SK-N-SH treated with all-trans-retinoic acid at 6 μM for 48 hours (cell line): Measurements from ENCODE around the gene SIRT7.

Experiments
- ATAC-seq: fragments of 200-7000 bp; cut with Tn5 transposase; 3 replicates; pipeline ENCODE4 v1.9.1; 2020; ENCODE audit warnings: mild to moderate bottlenecking, moderate library complexity
- ARNTL ChIP-seq: fragments of 450-650 bp; formaldehyde crosslinking; IDR thresholded peaks from 2 replicates; pipeline ENCODE4 v1.5.0; 2020; ENCODE audit warnings: low read depth, mild to moderate bottlenecking, moderate library complexity, borderline replicate concordance
- BACH2 ChIP-seq: fragments of 250-450 bp; sonication (Bioruptor Pico); IDR thresholded peaks from 2 replicates; pipeline ENCODE4 v1.9.0; 2021; ENCODE audit warnings: mild to moderate bottlenecking, borderline replicate concordance
- CSDC2 ChIP-seq: fragments of 250-450 bp; sonication (Bioruptor Pico); IDR thresholded peaks from 2 replicates; pipeline ENCODE4 v1.5.0; 2020; ENCODE audit warnings: mild to moderate bottlenecking, moderate library complexity
- ESRRG ChIP-seq: fragments of 250-450 bp; sonication (Bioruptor Pico); IDR thresholded peaks from 2 replicates; pipeline ENCODE4 v1.6.1; 2021; ENCODE audit warnings: mild to moderate bottlenecking
- ISL1 ChIP-seq: fragments of 250-450 bp; sonication (Bioruptor Pico); IDR thresholded peaks from 2 replicates; pipeline ENCODE4 v2.1.2; 2022; ENCODE audit warnings: mild to moderate bottlenecking, moderate library complexity
- OSR1 ChIP-seq: fragments of 250-450 bp; sonication (Bioruptor Pico); IDR thresholded peaks from 2 replicates; pipeline ENCODE4 v1.8.0; 2022; ENCODE audit warnings: moderate library complexity, mild to moderate bottlenecking, inconsistent platforms
- PPARA ChIP-seq: fragments of 250-450 bp; sonication (Bioruptor Pico); IDR thresholded peaks from 2 replicates; pipeline ENCODE4 v1.5.0; 2020; ENCODE audit warnings: mild to moderate bottlenecking, borderline replicate concordance
- RARB ChIP-seq: fragments of 250-450 bp; sonication (Bioruptor Pico); IDR thresholded peaks from 2 replicates; pipeline ENCODE4 v1.8.0; 2021; ENCODE audit warnings: mild to moderate bottlenecking, moderate library complexity
- SNAI2 ChIP-seq: fragments of 250-450 bp; sonication (Bioruptor Pico); IDR thresholded peaks from 2 replicates; pipeline ENCODE4 v1.5.0; 2020; ENCODE audit warnings: mild to moderate bottlenecking, moderate library complexity
- TCF4 ChIP-seq: fragments of 250-450 bp; sonication (Bioruptor Pico); IDR thresholded peaks from 2 replicates; pipeline ENCODE4 v1.8.0; 2021; ENCODE audit warnings: mild to moderate bottlenecking, moderate library complexity, borderline replicate concordance
- TOX ChIP-seq: fragments of 250-450 bp; sonication (Bioruptor Pico); IDR thresholded peaks from 2 replicates; pipeline ENCODE4 v1.8.0; 2021; ENCODE audit warnings: mild to moderate bottlenecking, moderate library complexity, borderline replicate concordance
- ZFP3 ChIP-seq: fragments of 250-450 bp; sonication (Bioruptor Pico); IDR thresholded peaks from 2 replicates; pipeline ENCODE4 v1.5.0; 2020; ENCODE audit warnings: mild to moderate bottlenecking, moderate library complexity
- ZFP30 ChIP-seq: fragments of 450-650 bp; formaldehyde crosslinking; IDR thresholded peaks from 2 replicates; pipeline ENCODE4 v1.5.0; 2022; ENCODE audit warnings: mild to moderate bottlenecking, moderate library complexity
- ZNF565 ChIP-seq: fragments of 450-650 bp; formaldehyde crosslinking; conservative IDR thresholded peaks from 2 replicates; pipeline ENCODE4 v1.5.0; 2020; ENCODE audit warnings: low read depth, mild to moderate bottlenecking, moderate library complexity
- ZNF70 ChIP-seq: fragments of 450-650 bp; formaldehyde crosslinking; IDR thresholded peaks from 2 replicates; pipeline ENCODE4 v1.5.0; 2020; ENCODE audit warnings: mild to moderate bottlenecking, moderate library complexity
- ZNF8 ChIP-seq: fragments of 450-650 bp; formaldehyde crosslinking; IDR thresholded peaks from 2 replicates; pipeline ENCODE4 v1.5.0; 2020; ENCODE audit warnings: mild to moderate bottlenecking, moderate library complexity
- TF ChIP-seq, protein P1 (sequence below): fragments of 250-450 bp; sonication (Bioruptor Pico); IDR thresholded peaks from 2 replicates; pipeline ENCODE4 v1.5.0; 2020; ENCODE audit warnings: mild to moderate bottlenecking, moderate library complexity
- TF ChIP-seq, protein P2 (sequence below): fragments of 250-450 bp; sonication (Bioruptor Pico); IDR thresholded peaks from 2 replicates; pipeline ENCODE4 v1.5.1; 2020; ENCODE audit warnings: low read depth, mild to moderate bottlenecking, moderate library complexity
- TF ChIP-seq, protein P3 (sequence below): fragments of 250-450 bp; sonication (Bioruptor Pico); IDR thresholded peaks from 2 replicates; pipeline ENCODE4 v1.8.0; 2020; ENCODE audit warnings: mild to moderate bottlenecking, moderate library complexity, borderline replicate concordance

The SIRT7 gene

DNA sequence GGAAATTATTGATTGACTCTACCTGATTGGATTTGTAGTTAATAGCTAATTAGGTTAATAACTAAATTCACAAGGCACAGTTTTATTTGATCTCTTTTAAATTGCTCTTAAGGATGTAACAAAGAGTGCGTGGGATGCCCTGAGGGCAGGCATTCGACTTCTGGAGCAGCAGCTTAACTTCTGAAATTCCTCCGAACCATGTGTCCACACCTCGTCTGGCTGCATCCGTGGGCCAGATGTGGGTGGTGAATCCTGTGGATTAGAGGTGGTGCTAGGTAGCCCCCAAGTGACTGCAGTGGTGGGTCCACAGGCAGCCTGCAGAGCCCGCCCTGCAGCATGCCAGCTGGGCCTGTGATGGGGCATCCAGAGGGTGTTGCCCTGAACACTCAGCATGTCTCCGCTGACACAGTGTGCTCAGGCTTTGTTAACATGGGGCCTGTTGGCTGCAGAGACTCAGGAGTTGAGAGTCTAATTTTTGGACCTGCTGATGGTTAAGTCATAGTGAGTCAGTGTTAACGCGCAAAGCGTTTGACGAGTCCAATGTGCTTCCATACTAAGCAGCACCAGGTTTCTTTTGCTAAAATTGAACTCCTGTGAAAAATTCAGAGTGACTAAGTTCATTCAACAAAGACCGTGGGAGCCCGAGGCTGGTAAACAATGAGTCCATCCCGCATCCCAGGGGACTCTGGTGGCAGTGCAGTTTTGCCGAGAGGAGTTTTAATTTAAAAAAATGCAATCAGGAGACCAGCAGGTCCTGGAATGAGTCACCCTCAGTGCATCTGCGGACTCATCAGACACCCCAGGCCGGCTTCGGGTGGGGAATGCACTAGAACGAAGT, 19.7 kb downstream of the SIRT7 start:
- TF ChIP-seq ZNF70 (CRISPR knock-in tag) = no peak
- TF ChIP-seq ARNTL (CRISPR knock-in tag) = no peak
- TF ChIP-seq, protein P1, sequence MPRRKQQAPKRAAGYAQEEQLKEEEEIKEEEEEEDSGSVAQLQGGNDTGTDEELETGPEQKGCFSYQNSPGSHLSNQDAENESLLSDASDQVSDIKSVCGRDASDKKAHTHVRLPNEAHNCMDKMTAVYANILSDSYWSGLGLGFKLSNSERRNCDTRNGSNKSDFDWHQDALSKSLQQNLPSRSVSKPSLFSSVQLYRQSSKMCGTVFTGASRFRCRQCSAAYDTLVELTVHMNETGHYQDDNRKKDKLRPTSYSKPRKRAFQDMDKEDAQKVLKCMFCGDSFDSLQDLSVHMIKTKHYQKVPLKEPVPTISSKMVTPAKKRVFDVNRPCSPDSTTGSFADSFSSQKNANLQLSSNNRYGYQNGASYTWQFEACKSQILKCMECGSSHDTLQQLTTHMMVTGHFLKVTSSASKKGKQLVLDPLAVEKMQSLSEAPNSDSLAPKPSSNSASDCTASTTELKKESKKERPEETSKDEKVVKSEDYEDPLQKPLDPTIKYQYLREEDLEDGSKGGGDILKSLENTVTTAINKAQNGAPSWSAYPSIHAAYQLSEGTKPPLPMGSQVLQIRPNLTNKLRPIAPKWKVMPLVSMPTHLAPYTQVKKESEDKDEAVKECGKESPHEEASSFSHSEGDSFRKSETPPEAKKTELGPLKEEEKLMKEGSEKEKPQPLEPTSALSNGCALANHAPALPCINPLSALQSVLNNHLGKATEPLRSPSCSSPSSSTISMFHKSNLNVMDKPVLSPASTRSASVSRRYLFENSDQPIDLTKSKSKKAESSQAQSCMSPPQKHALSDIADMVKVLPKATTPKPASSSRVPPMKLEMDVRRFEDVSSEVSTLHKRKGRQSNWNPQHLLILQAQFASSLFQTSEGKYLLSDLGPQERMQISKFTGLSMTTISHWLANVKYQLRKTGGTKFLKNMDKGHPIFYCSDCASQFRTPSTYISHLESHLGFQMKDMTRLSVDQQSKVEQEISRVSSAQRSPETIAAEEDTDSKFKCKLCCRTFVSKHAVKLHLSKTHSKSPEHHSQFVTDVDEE (CRISPR knock-in tag) = no peak
- ATAC-seq = peak; percentile 53

DNA sequence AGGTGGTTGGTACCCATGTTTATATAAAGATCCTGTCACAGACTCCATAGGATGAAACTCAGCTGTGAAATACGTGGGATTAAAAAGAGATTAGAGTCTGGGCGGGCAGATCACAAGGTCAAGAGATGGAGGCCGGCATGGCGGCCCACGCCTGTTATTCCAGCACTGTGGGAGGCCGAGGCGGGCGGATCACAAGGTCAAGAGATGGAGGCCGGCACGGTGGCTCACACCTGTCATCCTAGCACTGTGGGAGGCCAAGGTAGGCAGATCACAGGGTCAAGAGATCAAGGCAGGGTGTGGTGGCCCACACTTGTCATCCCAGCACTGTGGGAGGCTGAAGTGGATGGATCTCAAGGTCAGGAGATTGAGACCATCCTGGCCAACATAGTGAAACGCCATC, 22.6 kb downstream of the SIRT7 start:
- no peak for ATAC-seq
- TF ChIP-seq ARNTL (CRISPR knock-in tag) (no peak), ESRRG (no peak), BACH2 (no peak), TOX (CRISPR knock-in tag) (no peak), TCF4 (CRISPR knock-in tag) (no peak), ZFP30 (CRISPR knock-in tag) (no peak), ZNF8 (CRISPR knock-in tag) (no peak), CSDC2 (CRISPR knock-in tag) (no peak), RARB (CRISPR knock-in tag) (no peak), ZFP3 (CRISPR knock-in tag) (no peak), PPARA (CRISPR knock-in tag) (no peak), SNAI2 (no peak), OSR1 (CRISPR knock-in tag) (no peak), ZNF70 (CRISPR knock-in tag) (no peak), ZNF565 (no peak), ISL1 (CRISPR knock-in tag) (no peak)
- TF ChIP-seq, protein P2, sequence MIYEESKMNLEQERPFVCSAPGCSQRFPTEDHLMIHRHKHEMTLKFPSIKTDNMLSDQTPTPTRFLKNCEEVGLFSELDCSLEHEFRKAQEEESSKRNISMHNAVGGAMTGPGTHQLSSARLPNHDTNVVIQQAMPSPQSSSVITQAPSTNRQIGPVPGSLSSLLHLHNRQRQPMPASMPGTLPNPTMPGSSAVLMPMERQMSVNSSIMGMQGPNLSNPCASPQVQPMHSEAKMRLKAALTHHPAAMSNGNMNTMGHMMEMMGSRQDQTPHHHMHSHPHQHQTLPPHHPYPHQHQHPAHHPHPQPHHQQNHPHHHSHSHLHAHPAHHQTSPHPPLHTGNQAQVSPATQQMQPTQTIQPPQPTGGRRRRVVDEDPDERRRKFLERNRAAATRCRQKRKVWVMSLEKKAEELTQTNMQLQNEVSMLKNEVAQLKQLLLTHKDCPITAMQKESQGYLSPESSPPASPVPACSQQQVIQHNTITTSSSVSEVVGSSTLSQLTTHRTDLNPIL (CRISPR knock-in tag) = no peak
- TF ChIP-seq, protein P3, sequence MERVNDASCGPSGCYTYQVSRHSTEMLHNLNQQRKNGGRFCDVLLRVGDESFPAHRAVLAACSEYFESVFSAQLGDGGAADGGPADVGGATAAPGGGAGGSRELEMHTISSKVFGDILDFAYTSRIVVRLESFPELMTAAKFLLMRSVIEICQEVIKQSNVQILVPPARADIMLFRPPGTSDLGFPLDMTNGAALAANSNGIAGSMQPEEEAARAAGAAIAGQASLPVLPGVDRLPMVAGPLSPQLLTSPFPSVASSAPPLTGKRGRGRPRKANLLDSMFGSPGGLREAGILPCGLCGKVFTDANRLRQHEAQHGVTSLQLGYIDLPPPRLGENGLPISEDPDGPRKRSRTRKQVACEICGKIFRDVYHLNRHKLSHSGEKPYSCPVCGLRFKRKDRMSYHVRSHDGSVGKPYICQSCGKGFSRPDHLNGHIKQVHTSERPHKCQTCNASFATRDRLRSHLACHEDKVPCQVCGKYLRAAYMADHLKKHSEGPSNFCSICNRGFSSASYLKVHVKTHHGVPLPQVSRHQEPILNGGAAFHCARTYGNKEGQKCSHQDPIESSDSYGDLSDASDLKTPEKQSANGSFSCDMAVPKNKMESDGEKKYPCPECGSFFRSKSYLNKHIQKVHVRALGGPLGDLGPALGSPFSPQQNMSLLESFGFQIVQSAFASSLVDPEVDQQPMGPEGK (CRISPR knock-in tag) = no peak
- TF ChIP-seq, protein P1 (CRISPR knock-in tag) = no peak

DNA sequence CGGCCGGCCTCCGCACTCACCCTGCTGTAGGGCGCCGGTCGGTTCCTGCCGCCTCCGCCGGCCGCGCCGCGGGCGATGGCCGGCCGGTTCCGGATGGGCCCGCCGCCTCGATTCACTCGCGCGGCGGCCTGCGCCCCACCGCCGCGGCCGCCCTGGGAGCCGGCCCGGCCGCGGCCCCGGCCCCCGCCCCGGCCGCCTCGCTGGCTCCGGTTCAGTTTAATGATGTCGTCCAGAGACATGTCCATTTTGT, 26.7 kb downstream of the SIRT7 start:
- no peak for TF ChIP-seq ESRRG
- TF ChIP-seq, protein P1 (CRISPR knock-in tag) = no peak
- TF ChIP-seq, protein P2 (CRISPR knock-in tag) = no peak
- ATAC-seq = no peak
